ENCODE data around the gene SLC4A7.

The SLC4A7 gene

GRCh38 chr3:27380433-27381357 lies 103.5 kb downstream of the SLC4A7 start:
- no peak for TF ChIP-seq CTCF (IDR thresholded peaks at IDR 0.05; ENCODE audit: low read depth, low read length, missing control alignments)

GRCh38 chr3:27378331-27378730 lies 105.9 kb downstream of the SLC4A7 start:
- no peak overlapping the region for H3K4me3 ChIP-seq (ENCODE audit: low read depth, low read length)
- DNase-seq (ENCODE audit: low read depth) = no peak
- no peak for TF ChIP-seq CTCF (IDR thresholded peaks at IDR 0.05; ENCODE audit: low read depth, low read length, missing control alignments)

More at GRCh38 chr3:27380433-27381357, 103.5 kb downstream of the SLC4A7 start:
- no peak for DNase-seq (ENCODE audit: low read depth)
- no peak overlapping the region for H3K4me3 ChIP-seq (ENCODE audit: low read depth, low read length)

GRCh38 chr3:27376109-27376772 lies 107.9 kb downstream of the SLC4A7 start:
- TF ChIP-seq CTCF (IDR thresholded peaks at IDR 0.05; ENCODE audit: low read depth, low read length, missing control alignments) = no peak
- no peak for DNase-seq (ENCODE audit: low read depth)
- H3K4me3 ChIP-seq (ENCODE audit: low read depth, low read length) = no peak overlapping the region

GRCh38 chr3:27368831-27369607 lies 115.2 kb downstream of the SLC4A7 start, which contains the start of gene NEK10:
TSS of gene NEK10 (minus strand) at chr3:27369383. CDS start at chr3:27352882, 16,501 bp downstream.
- peak; percentile 62 for DNase-seq (ENCODE audit: low read depth)
- TF ChIP-seq CTCF (IDR thresholded peaks at IDR 0.05; ENCODE audit: low read depth, low read length, missing control alignments) = no peak
- peak within 1 kb of the TSS; percentile 73 for H3K4me3 ChIP-seq (ENCODE audit: low read depth, low read length)

GRCh38 chr3:27366062-27366591 lies 118.1 kb downstream of the SLC4A7 start:
- no peak for TF ChIP-seq CTCF (IDR thresholded peaks at IDR 0.05; ENCODE audit: low read depth, low read length, missing control alignments)
- H3K4me3 ChIP-seq (ENCODE audit: low read depth, low read length) = no peak overlapping the region
- DNase-seq (ENCODE audit: low read depth) = no peak
